Measurements from ENCODE around the gene PRKX.
"Not testable (repeated sequence)": the region's sequence is repeated elsewhere in the genome, so short reads cannot be mapped to it uniquely, and the experiment has no call there.

PRKX gene

DNA sequence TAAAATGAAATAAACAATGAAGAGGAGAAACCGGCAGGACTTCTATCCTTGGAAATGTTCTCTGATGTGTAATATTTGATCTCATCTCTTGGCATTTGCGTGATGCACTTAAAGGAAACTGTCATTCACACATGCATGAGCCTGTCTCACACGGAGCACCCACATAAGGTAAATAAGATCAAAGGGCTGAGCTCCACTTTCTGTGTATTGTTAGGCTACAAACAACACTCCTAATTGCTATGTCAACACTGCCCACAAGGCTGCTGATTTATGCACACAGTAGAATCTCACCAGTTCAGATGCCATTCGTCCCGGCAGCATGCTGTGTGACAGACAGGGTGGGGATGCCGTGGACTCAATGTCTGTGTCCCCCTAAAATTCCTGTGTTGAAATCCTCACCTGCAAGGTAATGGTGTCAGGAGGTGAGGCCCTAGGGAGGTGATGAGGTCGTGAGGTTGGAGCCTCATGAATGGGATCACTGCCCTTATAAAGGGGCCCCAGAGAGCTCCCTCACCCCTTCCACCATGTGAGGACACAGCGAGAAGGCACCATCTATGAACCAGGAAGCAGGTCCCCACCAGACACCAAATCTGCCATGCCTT lies 5.7 kb downstream of the PRKX start:
- peak; percentile 15 for DNase-seq

DNA sequence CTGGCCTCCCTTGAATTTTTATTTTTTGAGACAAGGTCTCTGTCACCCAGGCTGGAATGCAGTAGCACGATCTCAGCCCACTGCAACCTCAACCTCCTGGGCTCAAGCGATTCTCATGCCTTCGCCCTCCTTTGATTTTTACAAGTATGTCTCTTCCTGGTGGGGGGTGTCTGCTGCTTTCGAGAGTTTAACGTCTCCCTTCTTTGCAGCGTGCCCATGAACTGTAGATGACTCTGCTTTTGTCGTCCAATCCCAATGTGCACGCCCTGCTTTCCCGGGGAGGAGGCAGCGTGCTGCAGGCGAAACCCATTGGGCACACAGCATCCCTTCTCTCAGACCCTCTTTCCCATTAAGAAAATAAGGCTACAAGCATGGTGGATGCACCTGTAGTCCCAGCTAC lies 7.0 kb downstream of the PRKX start:
- no peak for DNase-seq

DNA sequence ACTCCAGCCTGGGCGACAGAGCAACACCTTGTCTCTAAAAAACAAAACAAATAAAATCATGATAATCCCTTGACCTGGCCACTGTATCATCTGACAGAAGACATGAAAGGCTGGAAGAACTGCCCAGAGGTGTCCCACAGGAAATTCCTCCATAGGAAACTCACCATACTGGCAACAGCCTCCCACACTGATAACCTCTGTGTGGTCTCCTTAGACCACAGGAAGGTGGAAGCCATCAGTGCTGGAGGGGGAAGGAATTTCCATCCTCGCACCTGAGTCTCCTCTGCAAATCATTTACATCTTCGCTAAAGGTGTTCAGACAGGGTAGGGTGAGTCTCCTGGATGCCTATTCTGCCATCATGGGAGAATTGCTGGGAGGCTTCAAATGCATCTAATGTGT lies 10.2 kb downstream of the PRKX start:
- not testable (repeated sequence) for DNase-seq

DNA sequence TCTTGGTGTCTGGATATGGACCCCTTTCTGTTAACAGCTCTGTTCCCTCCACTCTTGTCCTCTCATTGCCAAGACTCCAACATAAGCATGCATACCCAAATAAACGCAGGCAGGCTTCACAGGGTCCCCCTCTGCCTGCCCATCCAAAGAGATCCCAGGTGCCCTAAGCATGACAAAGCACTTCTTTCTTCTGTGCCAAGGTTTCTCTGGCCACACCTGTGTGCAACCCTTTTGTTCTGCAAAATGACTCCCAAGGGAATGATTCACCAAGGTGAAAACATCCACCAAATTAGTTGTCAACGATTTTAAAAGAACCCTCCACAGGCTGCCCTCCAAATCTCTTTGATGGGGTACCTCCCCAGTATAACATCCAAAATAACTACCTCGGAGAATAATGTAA lies 11.4 kb downstream of the PRKX start:
- DNase-seq = not testable (repeated sequence)

DNA sequence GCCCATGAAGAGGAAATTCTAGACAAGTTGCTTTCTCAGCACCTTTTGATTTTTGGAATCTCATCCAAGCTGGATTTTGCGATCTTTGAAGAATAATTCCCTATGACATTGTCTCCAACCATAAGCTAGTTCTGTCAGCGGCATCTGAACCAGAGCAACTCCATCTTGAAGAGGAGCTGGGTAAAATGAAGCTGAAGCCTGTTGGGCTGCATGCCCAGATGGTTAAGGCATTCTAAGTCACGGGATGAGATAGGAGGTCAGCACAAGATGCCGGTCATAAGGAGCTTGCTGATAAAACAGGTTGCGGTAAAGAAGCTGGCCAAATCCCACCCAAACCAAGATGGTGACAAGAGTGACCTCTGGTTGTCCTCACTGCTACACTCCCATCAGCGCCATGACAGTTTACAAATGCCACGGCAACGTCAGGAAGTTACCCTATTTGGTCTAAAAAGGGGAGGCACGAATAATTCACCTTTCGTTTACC lies 12.0 kb downstream of the PRKX start:
- DNase-seq = not testable (repeated sequence)

DNA sequence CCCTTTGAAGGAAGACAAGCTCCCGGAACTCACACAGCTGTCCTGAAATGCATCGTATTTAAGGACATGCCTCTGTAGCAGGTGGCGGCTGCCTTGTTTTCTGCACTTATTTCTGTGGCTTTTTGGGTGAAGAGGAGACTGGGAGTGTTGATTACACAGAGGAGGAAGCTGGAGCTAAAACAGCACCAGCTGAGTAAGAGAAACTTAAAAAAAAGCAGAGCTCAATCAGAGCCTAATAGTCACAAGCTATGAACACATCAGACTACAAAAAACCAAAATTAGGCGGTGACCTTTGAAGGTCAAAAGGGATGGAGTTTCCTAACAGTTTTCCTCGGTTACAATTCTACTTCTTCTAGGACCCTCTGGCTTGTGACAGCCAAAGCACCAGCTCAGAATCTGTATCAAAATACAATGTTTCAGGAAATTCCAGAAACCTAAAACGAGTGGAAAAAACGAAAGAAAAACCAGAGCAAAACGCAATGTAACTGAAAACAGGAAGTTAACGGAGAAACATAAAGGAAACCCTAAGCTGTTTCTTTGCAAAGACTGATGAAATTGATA lies 13.5 kb downstream of the PRKX start:
- DNase-seq = no peak

DNA sequence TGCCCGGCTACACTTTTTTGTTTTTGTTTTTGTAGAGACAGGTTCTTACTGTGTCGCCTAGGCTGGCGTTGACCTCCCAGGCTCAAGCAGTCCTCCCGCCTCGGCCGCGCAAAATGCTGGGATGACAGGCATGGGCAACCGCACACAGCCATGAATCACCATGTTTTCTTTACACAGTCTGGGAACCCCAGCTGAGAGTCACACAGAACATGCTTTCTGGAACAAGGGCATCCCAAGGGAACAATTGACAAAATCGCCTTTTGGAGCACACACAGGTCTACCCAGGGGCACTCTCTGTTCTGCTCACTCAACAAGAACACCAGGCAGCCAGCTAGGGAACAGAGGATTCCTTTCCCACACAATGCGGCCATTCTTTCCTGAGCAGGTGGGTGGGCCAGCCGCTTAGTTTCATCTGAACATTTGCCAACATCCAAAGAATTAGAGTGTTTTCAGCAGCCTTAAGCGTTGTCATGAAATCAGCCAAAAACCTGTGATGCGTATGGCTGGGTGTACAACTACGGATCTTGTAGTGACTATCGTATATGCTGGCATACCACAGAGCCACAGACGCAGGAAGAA lies 15.7 kb downstream of the PRKX start:
- DNase-seq = no peak

DNA sequence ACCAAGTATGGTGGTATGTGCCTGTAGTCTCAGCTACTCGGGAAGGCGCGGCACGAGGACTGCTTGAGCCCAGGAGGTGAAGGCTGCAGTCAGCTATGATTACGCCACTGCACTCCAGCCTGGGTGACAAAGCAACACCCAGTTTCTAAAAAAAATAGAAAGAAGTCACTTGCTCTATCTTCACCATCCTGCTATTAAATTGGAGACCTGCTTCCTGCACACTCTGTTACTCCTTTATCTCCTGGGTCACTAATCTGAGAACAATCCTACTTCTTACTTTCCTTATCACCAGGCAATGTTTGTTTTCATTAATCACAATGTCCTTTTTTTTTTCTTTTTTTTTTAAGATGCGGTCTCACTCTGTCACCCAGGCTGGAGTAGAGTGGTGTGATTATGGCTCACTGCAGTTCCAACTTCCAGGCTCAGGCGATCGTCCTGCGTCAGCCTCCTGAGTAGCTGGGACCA lies 16.2 kb downstream of the PRKX start:
- DNase-seq = no peak

DNA sequence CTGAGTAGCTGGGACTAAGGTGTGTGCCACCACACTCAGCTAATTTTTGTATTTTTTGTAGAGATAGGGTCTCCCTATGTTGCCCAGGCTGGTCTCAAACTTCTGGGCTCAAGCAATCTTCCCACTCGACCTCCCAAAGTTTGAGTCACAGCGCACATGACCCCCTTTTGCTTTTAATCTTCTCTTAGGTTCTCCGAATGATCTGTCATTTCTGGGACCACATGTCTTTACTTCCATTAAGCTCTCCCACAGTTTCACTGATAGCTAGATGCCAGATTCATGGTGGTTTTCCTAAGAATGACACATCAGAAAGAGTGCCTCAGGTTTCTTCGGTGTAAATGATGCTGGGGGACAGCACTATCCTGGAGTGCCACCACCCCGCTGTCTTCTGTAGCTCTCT lies 17.9 kb downstream of the PRKX start:
- no peak for DNase-seq

DNA sequence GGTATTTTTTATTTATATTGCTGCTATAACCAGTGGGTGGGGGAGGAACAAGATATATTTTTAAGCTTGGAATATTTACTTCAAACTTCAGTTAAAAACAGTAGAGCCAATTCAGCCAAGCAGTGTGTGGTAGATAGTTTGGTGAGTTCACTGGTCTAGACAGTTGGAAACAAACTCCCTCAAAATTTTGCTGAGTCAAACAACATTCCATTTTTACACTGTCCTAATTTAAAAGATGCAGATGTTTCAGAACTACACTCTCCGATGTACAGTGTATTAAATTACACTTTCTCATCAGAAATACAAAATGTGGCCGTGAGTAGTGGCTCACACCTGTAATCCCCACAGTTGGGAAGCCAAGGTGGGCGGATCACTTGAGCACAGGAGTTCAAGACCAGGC lies 23.3 kb downstream of the PRKX start:
- no peak for DNase-seq

DNA sequence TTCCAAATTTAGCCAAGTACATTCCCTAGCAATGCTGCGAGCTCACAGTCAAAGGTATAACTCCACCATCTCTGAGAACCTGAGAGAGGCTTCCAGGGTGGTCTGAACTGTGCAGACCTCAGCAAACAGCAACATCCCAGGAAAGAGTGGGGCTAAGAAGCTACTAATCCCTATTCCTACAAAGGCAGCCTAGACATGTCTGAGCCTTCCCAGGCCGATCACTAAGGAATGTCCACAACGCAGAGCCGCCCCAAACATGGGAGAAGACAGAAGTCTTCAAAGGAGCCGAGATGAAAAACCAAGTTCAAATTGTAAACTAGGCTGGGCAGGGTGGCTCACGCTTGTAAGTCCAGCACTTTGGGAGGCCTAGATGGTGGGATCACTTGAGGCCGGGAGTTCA lies 30.2 kb downstream of the PRKX start:
- not testable (repeated sequence) for DNase-seq

DNA sequence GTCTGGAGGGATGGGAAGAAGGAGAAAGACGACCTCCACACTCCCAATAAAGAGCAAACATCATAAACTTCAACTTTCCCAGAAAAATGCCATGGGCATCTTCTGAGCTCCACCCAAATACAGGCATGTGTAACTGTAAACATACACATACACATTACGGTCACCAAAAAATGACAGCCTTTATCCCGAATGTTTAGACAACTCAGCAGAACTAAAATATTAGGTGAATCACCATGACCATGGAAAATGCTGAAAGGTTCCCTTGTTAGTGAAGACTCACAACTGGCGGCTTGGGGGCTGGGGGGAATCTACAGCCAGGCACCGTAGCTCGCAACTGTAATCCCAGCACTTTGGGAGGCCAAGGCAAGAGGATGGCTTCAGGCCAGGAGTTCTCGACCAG lies 33.0 kb downstream of the PRKX start:
- no peak for DNase-seq

DNA sequence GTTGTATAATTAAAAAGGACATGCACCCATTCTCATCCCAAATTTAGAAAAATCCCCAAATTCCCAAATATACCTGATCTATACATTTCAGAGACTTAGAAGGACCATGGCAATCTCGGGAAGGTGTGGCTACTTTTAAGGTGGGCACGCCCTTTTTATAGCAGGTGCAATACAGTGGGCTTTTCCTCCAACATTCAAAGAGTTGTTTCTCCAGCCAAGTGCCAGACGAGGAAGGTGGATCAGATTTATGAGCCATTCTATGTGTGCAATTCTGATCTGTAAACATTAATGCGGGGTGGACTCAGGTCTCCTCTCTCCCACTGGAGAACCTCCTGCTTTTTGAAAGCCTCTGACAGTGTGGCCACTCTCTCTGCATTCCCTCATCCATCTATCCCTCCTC lies 33.8 kb downstream of the PRKX start:
- no peak for DNase-seq

DNA sequence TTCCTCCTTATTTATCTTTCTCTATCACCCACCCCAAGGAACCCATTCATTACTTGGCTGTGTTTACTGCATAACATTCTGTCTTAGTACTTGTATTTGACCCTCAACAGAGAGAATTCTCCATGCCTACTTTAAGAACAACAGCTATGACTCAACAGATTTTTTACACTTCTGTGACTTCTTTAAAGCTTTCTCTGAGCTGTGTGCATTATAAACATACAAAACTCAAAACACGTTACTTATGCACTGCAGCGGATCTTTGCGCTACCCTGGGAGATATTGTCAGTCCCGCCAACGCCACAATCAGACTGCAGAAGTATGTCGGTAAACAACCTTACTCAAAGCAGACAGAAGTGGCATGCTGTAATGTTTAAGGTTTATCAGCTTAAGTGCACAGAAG lies 35.1 kb downstream of the PRKX start:
- DNase-seq = no peak

DNA sequence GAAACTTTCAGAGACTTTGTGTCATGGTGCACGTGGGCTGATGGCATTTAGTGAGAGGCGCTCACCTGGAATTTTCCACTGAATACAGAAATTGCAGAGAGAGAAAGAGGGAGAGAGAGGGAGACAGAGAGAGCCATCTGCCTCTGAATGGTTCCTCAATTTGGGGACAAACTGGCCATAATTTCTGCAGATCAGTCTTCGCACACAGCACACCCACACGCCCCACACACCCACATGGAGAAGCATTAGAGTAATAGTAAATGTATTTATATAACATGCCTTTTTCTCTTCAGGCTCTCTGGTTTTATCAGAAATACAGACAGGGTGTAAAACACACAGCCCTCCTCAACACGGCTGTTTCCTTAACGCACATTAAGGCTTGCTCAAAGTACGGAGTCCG lies 38.6 kb downstream of the PRKX start:
- DNase-seq = no peak

DNA sequence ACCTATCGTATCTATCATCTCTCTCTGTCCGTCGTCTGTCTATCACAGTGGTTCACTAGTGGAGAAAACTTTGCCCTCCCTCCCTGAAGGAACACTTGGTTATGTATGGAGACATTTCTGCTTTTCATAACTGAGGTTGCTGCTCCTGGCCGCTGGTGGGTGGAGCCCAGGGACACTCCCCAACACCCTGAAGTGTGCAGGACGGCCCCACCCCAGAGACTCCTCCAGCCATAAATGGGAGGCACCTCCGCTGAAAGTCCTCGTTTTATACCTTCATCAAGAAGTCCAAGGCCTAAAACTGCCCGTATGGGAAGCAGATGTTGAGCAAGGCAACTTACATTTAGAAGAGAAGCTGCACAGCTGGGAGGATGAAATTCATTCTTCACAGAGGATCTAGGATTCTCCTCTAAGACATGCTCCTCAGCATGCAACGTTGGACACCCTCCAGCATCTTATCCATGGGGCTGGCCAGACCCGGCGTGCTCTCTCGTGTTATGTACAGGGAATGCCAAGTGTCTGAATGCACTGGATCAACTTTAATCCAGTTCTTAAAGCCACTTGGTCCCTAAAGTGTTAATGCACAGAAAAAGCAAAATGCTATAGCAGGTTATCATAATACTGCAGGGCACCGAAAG lies 43.5 kb downstream of the PRKX start:
- DNase-seq = no peak

DNA sequence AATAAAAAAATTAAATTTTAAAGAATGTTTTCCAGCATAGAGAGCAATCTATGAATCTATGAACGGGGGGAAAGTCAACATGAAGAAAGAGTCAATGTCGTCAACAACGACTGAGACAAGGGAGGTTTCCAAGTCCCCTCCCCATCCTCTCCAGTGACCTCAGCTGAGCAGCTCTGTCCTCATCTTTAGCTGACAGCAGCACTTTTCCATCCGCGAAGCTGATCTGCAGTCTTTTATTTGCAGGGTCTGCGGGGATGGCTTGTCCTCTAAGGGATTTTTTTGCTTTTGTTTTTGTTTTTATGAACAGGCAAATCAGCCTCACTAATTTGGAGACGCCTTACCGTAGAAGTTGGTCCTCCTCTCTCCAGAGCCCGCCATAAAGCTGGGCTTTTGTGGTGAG lies 46.5 kb downstream of the PRKX start:
- no peak for DNase-seq

DNA sequence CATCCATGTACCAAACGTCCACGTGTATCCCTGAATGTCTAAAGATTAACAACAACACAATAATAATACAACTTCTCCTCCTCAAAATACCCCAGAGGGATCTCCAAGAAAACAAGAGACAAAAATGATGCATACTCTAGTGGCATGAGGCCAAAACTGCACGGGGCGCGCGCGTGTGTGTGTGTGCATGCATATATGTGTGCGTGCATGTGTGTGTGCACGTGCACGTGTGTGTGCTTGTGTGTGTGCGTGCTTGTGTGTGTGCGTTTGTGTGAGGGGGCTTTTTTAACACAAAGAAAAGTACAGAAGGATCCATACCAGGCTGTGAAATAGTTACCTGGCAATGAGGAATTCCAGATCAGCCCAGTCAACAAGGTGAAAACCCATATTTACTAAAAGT lies 48.5 kb downstream of the PRKX start:
- no peak for DNase-seq

DNA sequence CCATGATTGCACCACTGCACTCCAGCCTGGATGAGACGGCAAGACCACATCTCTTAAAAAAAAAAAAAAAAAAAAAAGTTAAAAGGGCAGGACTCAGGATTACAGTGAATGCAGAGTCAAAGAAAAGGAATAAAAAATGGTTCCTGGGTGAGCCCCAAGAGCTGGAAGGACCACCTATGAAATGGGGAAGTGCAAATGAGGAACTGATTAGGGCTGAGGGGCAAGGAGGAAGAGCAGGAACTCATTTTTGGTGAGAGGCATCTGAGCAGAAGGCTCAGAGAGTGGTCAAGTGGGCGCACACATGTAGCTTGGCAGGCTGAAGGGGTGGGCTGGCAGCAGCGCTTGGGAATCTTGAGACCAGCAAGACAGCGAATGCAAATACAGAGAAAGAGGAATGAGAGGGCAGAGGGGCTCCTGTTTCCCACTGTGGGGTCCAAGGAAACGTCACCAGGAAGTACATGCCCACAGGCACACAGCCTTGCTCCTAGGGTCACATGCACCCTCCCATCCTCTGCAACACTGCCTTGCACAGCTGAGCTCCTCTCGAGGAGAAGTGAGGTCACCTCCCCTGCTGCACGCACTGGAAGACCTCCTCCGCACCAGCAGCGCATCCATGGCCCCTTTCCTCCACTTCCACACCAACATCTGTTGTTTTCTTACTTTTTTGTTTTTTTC lies 49.7 kb downstream of the PRKX start:
- DNase-seq = not testable (repeated sequence)

DNA sequence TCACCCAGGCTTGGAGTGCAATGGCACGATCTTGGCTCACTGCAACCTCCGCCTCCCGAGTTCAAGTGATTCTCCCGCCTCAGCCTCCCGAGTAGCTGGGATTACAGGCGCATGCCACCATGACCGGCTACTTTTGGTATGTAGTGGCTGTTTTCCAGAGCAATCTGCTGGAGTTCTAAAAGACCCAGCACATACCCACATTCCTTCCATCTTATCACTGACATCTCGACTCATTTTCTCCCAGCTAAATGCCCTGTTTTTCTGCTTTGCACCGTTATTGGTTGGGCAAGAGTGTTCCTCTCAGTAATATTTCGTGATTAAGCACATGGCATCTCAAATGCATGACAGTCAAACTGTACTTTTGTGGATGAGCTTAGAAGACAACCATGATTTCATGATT lies 53.7 kb downstream of the PRKX start:
- DNase-seq = no peak

DNA sequence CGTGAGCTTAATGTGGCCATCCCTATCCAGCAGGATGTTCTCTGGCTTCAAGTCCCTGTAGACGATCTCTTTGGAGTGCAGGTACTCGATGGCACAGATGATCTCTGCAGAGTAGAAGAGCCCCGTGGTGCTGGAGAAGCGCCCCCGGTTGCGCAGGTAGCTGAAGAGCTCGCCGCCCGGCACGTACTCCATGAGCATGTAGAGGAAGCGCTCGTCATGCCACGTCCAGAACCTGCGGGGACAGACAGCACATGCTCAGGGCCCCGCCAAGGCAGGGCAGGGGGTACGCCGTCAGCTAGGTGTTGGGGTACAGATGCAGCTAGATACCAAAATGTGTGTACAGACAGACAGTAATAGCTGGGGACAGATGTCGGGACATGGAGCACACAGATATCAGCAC lies 58.3 kb downstream of the PRKX start:
- DNase-seq = no peak

DNA sequence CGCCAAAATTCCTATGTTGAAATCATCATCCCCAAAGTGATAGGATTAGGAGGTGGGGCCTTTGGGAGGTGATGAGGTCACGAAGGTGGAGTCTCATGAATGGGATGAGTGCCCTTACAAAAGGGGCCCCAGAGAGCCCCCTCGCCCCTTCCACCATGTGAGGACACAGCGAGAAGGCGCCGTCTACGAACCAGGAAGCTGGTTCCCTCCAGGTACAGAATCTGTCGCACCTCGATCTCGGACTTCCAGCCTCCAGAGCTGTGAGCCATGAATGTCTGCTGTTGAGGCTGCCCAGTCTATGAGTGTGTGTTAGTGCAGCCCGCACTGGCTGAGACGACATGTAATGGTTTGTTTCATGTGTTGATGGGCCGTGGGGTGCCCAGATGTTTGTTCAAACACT lies 60.3 kb downstream of the PRKX start:
- no peak for DNase-seq

DNA sequence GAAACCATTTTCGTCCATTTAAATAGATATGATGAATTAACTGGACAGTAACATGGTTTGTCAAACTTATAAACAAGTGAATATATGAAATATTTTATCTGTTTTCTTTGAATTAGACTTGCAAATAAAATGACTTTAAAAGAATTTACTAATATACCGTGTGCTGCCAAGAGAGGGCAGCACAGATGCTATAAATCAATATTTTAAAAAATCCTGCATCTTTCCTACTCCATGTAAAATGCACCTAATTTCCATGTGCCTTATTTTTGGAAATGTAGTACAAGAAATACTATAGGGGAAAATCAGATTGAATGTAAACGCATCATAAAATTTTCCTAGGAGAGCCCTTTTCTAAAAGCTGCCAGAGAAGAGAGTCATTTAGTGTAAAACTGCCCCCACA lies 62.2 kb downstream of the PRKX start:
- DNase-seq = peak; percentile 10

DNA sequence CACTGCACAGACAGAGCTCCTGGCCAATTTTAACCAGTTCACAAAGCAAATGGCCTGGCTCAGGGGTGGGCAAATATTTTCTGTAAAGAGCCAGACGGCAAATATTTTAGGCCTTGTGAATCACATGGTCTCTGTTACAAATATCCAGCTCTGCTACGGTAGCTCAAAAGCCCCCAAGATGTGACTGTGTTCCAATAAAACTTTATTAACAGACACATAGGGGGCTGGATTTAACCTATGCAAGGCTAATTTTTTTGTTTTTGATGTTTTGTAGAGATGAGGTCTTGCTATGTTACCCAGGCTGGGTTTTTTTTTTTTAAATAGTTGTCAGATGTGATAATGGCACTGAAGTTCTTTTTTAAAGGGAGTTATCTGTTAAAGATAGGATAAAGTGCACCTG lies 65.4 kb downstream of the PRKX start:
- no peak for DNase-seq
